GM19025 (cell line): ENCODE measurements around the gene SLC22A23.
"Not testable (repeated sequence)": the region's sequence is repeated elsewhere in the genome, so short reads cannot be mapped to it uniquely, and the experiment has no call there.

Source experiments
- ATAC-seq: cut with Tn5 transposase; IDR thresholded peaks from one replicate; pipeline ENCODE4 v1.9.1; 2021; ENCODE audit warnings: mild to moderate bottlenecking, low read depth, moderate library complexity; ENCODE audit not compliant: unreplicated experiment

The SLC22A23 gene

DNA sequence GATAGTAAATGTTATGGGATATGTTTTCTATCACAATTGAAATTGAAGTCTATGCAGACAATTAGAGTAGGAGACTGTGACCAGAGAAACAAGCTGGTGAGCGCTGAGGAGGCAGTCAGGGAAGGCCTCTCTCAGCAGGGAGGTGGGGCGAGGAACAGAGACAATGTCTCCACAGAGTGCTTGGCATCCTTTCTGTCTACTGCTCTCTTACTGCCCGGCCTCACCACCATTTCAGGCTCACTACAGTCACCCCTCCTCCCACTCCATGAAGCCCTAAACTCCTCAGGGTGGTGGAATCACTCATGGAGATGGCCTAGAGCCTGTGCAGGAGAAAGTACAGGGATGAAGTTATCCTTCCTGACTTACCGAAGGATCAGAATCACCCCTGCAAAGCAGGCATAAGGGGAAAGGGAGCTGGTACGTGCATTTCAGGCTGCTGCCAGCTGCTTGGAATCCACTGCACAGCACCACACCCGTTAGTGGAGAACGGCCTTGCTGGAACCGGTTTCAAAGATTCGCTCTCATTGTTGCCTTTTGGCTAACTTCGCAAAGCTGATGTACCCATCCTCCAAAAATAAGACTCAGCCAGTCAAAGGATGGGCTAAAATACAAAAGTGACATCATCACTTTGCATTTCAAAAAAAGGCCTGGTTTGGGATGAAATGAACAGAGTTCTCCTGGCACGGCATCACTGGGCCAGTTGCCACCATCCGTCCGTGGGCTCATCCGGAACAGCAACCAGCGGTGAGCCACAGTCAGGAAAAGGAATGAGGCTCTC lies 67.3 kb downstream of the SLC22A23 start:
- no peak for ATAC-seq

DNA sequence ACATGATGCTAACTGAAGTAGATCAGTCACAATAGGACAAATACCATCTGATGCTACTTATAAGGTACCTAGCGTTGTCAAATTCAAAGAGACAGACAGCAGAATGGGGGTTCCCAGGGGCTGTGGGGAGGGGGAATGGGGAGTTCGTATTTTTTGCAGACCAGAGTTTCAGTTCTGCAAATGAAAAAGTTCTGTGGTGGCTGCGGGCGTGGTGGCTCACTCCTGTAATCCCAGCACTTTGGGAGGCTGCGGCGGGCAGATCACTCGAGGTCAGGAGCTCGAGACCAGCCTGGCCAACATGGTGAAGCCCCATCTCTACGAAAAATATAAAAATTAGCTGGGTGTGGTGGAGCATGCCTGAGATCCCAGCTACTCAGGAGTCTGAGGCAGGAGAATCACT lies 68.1 kb downstream of the SLC22A23 start:
- no peak for ATAC-seq

DNA sequence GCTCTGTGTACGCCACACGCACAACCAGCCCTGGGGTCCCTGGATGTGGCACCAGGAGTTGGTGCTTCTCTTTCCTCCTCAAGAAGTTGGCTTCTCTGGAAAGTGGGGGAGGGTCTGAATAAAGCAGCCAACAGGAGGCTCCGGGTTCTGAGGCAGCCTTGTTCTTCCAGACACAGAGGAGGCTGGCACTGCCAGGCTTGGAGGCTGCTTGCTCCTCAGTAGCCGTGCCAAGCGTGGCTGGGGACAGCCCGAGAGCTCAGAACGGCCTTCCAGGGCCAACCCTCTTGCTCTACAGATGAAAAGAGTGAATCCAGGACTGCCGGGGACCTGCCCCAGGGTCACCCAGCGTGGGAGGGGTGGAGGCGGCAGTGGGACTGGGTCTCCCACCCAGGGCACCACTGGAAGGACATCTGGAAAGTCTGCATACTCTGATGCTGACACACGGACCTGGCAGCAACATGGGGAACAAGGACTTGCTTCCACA lies 70.4 kb downstream of the SLC22A23 start:
- no peak for ATAC-seq

DNA sequence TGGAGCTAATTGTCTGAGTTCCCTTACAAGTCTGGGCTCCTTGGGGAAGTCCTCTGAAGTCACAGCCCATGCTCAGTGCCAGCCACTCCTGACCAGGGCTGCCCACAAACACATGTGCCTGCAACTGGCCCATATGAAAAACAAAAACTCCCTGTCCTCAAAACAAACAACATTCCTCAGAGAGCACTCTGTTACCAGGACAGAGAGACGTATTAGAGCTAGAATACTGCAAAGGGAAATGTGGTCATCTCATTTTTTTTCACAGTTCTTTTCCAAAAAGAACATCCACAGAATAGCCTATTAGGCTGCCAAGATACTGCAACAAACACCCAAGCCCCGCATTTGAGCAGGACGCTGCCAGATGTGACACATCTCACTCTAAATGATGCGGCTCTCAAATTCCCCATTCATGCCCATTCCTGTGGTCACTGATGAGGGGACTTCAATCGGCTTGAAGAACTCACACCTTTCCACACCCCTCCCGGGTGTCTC lies 71.1 kb downstream of the SLC22A23 start:
- no peak for ATAC-seq

DNA sequence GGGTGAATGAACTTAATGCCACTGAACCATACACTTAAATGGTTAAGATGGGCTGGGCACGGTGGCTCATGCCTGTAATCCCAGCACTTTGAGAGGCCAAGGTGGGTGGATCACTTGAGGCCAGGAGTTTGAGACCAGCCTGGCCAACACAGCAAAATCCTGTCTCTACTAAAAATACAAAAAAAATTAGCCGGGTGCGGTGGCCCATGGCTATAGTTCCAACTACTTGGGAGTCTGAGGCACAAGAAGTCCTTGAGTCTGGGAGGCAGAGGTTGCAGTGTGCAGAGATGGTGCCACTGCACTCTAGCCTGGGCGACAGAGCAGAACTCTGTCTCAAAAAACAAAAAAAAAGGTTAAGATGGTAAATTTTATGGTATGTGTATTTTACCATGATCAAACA lies 71.7 kb downstream of the SLC22A23 start:
- not testable (repeated sequence) for ATAC-seq

DNA sequence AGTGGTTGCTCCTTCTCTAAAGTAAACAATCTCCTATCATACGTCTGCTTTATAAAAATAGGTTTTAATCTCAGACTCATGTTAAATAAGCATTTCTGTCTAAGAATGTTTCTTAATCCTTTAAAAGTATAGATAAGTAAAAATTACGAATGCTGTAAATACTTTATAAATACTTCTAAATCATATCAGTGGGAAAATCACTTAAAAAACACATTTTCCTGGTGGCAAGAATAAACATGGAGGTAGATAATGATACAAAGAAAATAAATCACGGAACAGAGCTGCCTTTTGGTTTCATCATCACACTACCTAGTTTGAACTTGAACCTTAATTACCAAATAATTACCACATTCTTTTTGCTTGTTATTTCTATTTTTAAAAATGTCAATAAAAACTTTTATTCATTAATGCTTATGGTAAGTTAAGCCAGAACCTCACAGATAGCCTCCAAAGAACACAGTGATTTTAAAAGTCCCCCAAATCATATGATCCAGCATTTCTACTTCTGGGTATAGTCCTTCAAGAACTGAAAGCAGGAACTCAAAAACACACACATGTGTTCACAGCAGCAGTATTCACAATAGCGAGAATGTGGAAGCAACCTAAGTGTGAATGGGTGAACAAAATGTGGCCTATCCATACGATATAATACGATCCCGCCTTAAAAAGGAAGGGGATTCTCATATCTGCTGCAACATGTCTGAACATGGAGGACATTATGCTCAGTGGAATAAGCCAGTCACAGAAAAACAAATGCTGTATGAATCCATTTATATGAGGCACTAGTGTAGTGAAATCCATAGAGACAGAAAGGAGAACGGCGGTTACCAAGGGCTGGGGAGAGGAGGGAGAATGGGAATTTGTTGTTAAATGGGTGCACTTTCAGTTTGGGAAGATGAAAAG lies 72.4 kb downstream of the SLC22A23 start:
- no peak for ATAC-seq

DNA sequence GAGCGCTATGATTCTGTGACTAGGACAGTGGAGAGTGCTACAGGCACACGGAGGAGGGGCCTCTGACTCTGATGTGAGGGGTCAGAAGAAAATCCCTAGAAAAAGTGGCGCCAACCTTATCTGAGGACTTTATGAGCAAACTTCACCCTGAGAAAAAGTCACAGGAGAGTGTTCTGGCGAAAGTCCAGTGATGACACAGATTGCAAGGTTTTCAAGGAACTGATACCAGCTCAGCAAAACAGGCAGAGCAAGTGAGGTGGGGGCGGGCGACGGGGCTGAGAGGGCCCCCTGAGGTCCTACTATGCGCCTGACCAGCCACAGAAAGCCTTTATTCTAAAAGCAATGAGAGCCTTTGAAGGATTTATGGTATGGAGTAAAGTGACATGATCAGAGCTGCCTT lies 73.3 kb downstream of the SLC22A23 start:
- no peak for ATAC-seq

DNA sequence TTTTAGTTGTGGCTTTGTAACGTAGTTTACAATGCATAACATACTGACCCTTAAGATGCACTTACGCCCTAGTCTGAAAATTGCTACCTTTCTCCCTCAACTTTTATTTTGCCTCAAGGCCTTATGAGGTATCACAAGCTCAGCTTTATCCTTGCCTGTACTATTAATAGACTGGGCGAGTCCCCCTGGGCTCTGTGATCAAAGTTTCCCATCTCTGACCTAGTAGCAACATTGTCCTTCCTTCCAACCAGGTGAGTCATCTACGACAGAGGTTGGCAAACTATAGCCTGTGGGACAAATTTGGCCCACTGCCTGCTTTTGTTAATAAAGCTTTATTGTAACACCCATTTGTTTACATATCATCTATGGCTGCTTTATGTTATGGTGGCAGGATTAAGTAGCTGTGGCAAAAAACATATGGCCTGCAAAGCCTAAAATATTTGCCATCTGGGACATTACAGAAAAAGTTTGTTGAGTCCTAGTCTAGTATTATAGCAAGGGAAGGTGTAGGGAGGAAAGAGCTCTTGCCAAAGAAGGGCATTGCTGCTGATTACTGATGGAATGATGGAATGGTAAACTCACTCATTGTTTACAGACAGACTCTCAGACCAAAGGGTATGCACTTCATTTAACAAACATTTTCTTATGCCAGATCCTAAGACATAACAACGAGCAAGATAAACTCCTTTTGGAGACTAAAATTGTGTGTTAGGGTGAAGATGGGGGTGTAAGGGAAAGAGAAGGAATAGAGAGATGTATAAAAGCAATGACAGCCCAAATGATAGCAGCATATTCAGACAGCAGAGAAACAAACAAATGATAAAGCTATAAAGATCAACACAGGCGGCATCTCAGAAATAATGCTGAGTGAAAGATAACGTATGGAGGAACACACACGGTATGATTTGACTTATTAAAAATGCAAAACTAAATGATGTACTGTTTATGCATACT lies 74.2 kb downstream of the SLC22A23 start:
- no peak for ATAC-seq

DNA sequence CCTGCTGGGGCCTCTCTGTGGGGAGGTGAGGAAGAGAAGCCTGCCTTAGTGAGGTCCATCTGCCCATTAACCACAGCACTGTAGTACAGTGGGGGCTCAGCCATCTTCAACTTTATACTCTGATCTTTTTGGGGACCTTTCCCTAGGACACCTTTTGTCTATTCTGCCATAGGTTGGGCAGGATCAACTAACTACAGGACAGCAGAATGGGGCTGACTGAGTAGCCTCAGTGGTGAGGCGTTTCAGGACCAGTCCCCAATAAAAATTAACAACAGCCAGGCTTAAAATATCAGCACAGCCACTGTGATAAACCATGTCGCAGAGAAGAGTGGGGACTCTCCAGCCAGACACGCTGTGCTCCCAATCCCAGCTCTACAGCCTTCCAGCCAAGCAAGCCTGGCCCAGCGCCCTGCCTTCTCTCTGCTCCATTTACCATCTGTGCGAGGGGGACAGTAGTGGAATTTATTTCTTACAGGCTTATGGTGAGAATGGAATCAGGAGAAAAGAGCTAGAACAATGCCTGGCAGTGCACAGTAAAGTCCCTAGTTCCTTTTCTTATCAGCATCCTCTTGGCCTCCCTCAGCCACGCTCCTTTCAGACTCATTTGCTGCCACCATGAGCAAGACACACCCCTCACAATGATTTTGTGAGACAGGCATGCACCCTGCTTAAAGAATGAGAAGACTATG lies 75.5 kb downstream of the SLC22A23 start:
- ATAC-seq, result no peak

DNA sequence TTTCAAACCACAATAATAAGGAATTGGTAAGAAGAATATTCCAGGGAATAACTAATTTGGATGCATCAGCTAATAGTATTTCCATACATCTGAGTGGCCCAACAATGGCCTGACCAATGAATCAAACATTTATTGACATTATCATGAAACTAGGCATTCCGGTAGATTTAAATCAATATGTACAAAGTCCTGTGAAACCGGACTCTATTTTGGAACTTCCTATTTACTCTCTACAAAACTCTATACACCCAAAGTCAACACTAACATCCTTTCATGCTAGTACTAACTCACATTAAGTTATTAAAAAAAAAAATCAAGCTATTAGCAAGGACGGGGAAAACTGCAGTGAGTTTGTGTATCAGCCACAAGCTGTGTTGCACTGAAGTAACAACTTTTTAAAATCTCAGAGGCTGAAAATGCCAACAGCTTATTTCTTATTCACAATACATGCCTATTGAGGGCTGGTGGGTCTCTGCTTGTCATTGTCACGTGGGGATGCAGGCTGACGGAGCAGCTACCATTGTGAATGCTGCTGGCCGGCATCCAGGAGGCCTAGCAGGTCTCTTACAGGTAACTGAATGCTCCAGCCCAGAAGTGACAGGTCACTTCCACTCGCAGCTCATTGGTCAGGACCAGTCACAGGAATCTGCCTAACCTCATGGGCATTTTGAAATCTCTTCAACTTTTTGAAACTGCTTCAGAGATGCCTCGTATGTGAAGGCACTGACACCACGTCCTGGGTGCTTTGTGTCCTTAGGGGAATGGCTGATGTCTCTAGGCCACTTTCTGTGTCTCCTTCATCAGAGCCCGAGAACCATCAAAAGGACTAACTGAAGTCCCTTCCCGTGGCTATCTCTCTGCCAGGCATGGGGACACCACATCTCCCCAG lies 76.3 kb downstream of the SLC22A23 start:
- ATAC-seq, result no peak

DNA sequence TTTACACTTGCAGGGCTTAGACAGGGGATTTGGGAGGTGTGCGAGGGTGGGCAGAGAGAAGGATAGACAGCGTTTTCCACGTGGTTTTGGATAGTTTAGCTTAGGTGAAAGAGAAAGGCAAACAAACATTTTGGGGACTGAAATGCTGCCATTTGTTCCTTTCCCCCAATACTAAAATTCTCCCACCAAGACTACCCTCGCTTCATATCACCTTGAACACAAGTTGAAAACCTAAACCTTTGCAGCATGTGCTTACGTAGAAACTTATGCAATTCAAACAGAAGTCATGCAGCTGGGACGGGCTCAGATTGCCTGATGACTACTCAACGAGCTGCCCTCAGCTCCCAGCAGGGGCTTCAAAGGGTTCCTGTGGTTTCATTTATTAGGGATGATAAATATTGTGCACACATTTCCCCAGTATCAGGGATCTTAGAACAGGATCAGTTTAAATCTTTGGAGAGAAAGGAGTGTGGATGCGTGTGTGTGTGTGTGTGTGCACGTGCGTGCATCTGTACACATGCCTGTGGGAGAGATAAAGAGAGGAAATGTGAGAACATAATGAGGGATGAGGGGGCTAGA lies 77.3 kb downstream of the SLC22A23 start:
- no peak for ATAC-seq

DNA sequence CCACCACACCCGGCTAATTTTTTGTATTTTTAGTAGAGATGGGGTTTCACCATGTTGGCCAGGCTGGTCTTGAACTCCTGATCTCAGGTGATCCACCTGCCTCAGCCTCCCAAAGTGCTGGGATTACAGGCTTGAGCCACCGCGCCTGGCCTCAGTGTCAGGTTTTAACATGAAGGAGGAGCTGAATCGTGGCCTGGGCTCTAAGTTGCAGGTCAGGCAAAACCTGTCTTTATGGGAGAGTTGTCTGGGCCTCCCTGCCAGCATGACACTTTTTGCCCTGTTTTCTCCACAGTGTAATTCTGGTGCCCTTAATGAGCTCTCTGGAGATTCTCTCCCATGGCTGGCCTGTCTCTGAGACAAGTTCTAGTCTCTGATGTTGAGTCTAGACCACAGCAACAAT lies 78.0 kb downstream of the SLC22A23 start:
- ATAC-seq, result not testable (repeated sequence)

DNA sequence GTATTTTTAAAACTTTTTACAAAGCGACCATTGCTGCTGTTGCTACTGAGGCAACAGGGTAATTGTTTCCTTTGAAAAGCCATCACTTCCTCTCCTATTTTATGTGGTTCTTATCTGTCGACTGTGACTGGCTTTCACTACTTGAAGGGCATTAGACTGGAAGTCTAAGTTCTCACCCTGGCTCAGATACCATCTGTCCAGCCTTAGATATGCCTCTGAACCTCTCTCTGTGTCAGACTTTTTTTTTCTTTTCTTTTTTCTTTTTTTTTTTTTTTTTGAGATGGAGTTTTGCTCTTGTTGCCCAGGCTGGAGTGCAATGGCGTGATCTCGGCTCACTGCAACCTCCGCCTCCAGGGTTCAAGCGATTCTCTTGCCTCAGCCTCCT lies 78.5 kb downstream of the SLC22A23 start:
- not testable (repeated sequence) for ATAC-seq

DNA sequence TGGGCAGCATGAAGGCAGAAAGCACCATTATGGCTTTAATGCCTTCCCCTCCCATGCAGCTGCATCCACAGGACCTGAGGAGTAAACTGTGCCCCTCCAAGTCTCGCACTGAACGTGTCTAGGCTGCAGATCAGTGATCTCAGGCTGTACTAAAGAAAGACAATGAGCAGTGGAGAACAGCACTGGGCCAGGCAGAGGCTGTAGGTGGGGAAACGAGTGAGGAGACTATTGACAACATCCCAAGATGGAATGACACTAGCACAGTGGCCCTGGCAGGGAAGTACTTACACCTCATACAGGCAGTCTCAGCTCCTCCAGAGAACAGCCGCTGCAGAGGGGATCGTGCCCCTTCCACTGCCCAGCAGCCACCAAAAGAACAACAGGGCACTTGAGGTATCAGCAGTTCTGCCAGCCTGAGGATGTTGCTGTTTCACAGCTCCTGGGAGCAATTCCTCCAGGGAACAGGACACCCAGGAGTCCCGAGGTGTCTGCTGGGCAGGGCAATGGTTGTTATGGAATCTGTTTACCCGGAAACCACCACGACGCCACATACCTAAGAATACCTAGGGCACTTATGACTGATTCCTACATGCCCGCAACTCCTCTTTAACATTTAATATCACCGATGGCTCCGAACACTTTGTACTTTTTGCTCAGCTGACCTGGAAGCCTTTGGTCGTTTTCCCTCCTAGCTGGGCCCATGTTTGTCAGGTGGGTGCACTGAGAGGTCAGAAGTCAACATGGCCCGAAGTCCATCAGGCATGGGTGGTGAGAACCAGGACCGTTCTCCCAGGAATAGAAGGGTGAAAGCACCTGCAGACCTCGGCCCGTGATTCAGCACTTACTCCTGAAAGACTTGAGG lies 79.1 kb downstream of the SLC22A23 start:
- no peak for ATAC-seq

DNA sequence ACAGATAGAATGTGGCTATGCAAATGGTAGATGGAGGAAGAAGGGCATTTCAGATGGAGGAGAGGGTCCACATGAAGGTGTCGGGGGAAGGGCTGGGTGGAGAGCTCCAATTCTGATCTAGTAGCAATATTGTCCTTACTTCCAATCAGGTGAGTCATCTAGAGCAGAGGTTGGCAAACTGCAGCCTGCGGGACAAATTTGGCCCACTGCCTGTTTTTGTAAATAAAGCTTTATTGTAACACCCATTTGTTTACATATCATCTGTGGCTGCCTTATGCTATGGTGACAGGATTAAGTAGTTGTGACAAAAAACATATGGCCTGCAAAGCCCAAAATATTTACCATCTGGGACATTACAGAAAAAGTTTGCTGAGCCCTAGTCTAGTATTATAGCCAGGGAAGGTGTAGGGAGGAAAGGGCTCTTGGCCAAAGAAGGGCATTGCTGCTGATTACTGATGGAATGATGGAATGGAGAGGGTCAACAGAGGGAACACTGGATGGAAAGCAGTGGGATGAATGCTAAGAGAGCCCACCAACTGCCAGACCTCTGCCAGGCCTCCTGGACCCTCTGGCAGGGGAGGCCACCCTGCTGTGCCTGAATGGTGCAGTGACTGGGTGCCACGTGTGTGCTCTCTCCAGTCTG lies 79.8 kb downstream of the SLC22A23 start:
- no peak for ATAC-seq

DNA sequence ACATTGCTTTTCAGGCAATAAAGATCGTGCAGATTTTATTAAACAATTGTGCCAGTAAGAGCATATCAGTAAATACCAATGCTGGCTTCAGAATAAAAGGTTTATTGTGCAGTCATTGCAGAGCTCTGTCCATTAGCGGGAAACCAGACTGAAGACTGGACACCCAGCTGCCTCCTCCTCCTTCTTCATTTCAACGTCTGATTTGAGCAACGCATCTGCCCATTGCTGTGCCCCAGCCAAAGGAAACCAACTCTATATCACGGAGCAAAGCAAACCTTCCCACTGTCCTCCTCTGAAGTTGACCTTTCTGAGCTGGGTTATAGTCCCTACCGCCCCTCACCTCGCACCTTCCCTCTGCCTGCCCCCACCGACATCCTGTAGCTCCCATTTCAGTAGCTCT lies 80.8 kb downstream of the SLC22A23 start:
- ATAC-seq, result no peak

DNA sequence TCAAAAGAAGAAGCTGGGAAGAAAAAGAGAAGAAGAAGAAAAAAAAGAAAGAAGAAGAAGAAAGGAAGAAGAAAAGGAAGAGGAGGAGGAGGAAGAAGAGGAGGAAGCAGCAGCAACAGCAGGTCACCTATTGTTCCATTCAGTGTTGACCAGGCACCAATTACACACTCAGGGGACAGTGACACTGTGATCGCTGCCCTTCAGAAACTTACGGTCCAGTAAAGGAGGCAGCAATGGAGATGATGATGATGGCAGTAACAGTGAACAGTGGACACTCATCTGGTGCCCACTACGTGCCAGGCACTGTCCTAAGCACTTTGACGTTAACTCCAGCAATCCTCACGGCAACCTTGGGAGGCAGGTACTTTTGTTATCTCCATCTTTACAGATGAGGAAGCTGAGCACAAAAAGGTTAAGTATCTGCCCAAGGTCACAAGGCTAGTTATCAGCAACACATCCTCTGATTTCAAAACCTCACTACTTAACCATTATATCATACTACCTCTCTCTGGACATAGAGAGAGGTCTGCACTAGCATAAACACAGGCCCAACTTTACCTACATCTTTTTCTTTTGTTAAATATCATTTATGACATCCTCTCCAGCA lies 83.2 kb downstream of the SLC22A23 start:
- ATAC-seq, result no peak
